ENCODE results near the gene HBG2.

DNA sequence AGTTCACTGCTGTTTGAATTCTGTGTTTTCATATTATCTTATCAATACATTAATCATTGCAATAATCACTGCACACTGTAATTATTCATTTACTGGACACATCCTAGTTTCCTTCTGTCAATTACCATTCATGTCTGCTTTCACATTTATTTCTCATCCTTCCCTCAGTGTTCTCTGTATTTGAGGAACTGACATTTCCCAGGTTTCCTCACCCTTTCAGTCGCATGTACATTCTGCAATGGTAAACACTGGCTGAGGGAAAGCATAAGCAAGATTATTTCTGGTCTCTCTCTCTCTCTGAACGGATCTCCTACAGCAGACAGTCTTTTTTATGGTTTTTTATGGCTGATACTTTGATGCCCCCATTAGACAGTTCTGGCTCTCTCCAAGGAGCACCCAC is 16.1 kb downstream of the HBG2 start:
- TF ChIP-seq, protein P1, sequence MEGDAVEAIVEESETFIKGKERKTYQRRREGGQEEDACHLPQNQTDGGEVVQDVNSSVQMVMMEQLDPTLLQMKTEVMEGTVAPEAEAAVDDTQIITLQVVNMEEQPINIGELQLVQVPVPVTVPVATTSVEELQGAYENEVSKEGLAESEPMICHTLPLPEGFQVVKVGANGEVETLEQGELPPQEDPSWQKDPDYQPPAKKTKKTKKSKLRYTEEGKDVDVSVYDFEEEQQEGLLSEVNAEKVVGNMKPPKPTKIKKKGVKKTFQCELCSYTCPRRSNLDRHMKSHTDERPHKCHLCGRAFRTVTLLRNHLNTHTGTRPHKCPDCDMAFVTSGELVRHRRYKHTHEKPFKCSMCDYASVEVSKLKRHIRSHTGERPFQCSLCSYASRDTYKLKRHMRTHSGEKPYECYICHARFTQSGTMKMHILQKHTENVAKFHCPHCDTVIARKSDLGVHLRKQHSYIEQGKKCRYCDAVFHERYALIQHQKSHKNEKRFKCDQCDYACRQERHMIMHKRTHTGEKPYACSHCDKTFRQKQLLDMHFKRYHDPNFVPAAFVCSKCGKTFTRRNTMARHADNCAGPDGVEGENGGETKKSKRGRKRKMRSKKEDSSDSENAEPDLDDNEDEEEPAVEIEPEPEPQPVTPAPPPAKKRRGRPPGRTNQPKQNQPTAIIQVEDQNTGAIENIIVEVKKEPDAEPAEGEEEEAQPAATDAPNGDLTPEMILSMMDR (conservative IDR thresholded peaks at IDR 0.05; ENCODE audit: low read depth in 2 of 2), result no peak
- no peak for TF ChIP-seq ETS1 (IDR thresholded peaks at IDR 0.05)
- TF ChIP-seq EZH2 (IDR thresholded peaks at IDR 0.05; ENCODE audit: low read depth, unreplicated experiment), result no peak
- TF ChIP-seq EZH2phosphoT487 (IDR thresholded peaks at IDR 0.05; ENCODE audit: unreplicated experiment), result no peak
- no peak for TF ChIP-seq REST (IDR thresholded peaks at IDR 0.05; ENCODE audit: unreplicated experiment)
- no peak for TF ChIP-seq POLR2AphosphoS5 (IDR thresholded peaks at IDR 0.05; ENCODE audit: low read depth)
- TF ChIP-seq STAT1 (IDR thresholded peaks at IDR 0.05; ENCODE audit: unreplicated experiment), result no peak
- TF ChIP-seq CREB1 (CRISPR knock-in tag; IDR thresholded peaks at IDR 0.05; ENCODE audit: low read depth), result no peak
- no peak for TF ChIP-seq JUNB (IDR thresholded peaks at IDR 0.05; ENCODE audit: unreplicated experiment)
- TF ChIP-seq ZNF114 (CRISPR knock-in tag; IDR thresholded peaks at IDR 0.05), result no peak
- TF ChIP-seq NANOG (IDR thresholded peaks at IDR 0.05; ENCODE audit: borderline replicate concordance), result no peak
- no peak for TF ChIP-seq ZNF331 (CRISPR knock-in tag; IDR thresholded peaks at IDR 0.05; ENCODE audit: low read depth)

All from GM23338 (cell line).